Measurements from ENCODE around the gene TWIST1. TPM values are rescaled to one million over a fixed set of nuclear protein-coding genes. Genes with fewer than 3 reads are reported as not detected.

Gene TWIST1
- total RNA-seq, 1 donor from 2014 or later: not detected

GRCh38 chr7:19121977-19122588 lies 4.6 kb upstream of the TWIST1 start:
- Mint-ChIP-seq H3K4me3 (no peak overlapping the region), H3K9me3 (no peaks in the 10 kb centered on the region), H3K27me3 (peaks cover 41% of the 10 kb centered on the region), H3K27ac (no peak overlapping the region), H3K36me3 (ENCODE audit: low read depth) (no peaks in the 10 kb centered on the region), H3K4me1 (peaks cover 8% of the 10 kb centered on the region)
- ATAC-seq (ENCODE audit: low read depth): no peak
- CTCF ChIA-PET: no interaction called here
- POLR2A ChIA-PET: no interaction called here
- intact Hi-C loops (cut with micrococcal nuclease): no loop called here
- TF ChIP-seq, protein P1, sequence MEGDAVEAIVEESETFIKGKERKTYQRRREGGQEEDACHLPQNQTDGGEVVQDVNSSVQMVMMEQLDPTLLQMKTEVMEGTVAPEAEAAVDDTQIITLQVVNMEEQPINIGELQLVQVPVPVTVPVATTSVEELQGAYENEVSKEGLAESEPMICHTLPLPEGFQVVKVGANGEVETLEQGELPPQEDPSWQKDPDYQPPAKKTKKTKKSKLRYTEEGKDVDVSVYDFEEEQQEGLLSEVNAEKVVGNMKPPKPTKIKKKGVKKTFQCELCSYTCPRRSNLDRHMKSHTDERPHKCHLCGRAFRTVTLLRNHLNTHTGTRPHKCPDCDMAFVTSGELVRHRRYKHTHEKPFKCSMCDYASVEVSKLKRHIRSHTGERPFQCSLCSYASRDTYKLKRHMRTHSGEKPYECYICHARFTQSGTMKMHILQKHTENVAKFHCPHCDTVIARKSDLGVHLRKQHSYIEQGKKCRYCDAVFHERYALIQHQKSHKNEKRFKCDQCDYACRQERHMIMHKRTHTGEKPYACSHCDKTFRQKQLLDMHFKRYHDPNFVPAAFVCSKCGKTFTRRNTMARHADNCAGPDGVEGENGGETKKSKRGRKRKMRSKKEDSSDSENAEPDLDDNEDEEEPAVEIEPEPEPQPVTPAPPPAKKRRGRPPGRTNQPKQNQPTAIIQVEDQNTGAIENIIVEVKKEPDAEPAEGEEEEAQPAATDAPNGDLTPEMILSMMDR (IDR thresholded peaks at IDR 0.05): no peak
- DNase-seq: no peak

DNA sequence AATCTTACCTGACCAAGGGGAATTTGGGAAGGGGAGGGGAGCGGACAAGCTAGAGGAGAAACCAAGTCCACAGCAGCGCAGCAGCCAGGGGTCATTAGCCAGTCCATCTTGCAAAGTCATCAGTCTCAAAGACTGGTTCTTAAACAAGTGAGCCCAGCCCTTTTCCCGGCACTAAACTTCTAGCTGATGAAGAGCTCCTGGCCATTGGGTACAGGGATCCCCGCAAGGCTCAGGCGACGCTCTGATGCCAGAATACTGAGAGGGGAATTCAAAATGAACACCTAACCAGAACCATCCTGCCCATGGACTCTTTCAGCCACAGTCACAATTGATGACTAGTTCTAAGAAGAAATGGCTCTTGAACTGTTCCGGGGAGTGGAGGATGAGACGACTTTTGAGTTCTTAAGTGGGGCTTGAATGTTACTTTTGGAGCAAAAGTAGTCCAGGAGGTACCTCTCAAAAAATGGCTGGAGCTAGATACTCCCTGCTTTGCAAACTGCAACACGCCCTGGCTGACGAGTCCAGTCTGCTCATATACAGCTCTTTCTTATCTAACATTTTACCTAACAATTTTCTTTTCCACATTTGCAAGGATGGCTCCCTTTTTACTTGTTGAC lies 2.5 kb upstream of the TWIST1 start:
- TF ChIP-seq, protein P1 (IDR thresholded peaks at IDR 0.05): no peak
- ChIA-PET CTCF (no interaction called here), POLR2A (no interaction called here)
- H3K36me3 Mint-ChIP-seq (ENCODE audit: low read depth): no peaks in the 10 kb centered on the region
- no peak overlapping the region for H3K4me3 Mint-ChIP-seq
- H3K27me3 Mint-ChIP-seq: peaks cover 46% of the 10 kb centered on the region
- intact Hi-C loops (cut with micrococcal nuclease): loop anchor here (5.0 to 10.0 kb wide), 2 partner anchors 545 to 1667 kb away; partner anchors contain the start of gene SP8
- DNase-seq: no peak
- no peak overlapping the region for H3K27ac Mint-ChIP-seq
- H3K4me1 Mint-ChIP-seq: peaks cover 15% of the 10 kb centered on the region
- H3K9me3 Mint-ChIP-seq: no peaks in the 10 kb centered on the region
- ATAC-seq (ENCODE audit: low read depth): no peak

DNA sequence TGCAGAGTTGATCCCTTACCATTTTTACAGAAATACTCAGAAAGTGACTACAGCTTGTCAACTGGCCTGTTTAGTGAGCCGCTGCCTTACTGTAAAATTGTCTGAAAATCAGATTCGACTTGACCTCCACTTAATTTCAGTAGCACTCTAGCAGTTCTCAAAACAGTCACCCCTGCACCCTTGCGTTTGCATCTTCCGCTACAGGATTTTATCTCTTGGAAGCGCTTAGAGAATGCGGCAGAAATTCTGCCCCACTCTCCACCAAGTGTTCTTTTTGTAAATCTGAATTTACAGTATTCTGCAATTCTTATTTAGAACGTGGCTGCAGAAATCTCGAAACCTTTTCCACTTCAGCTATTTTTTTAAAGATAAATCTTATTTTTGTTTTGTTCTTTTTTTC lies 1.9 kb upstream of the TWIST1 start:
- TF ChIP-seq, protein P1 (IDR thresholded peaks at IDR 0.05): no peak
- Mint-ChIP-seq H3K36me3 (ENCODE audit: low read depth) (no peaks in the 10 kb centered on the region), H3K4me1 (peaks cover 15% of the 10 kb centered on the region), H3K4me3 (no peak overlapping the region), H3K9me3 (no peaks in the 10 kb centered on the region), H3K27ac (no peak overlapping the region), H3K27me3 (peaks cover 48% of the 10 kb centered on the region)
- intact Hi-C loops (cut with micrococcal nuclease): loop anchor here (5.0 to 10.0 kb wide), 2 partner anchors 545 to 1668 kb away; partner anchors contain the start of gene SP8
- no peak for DNase-seq
- CTCF ChIA-PET: no interaction called here
- ATAC-seq (ENCODE audit: low read depth): no peak
- POLR2A ChIA-PET: no interaction called here

DNA sequence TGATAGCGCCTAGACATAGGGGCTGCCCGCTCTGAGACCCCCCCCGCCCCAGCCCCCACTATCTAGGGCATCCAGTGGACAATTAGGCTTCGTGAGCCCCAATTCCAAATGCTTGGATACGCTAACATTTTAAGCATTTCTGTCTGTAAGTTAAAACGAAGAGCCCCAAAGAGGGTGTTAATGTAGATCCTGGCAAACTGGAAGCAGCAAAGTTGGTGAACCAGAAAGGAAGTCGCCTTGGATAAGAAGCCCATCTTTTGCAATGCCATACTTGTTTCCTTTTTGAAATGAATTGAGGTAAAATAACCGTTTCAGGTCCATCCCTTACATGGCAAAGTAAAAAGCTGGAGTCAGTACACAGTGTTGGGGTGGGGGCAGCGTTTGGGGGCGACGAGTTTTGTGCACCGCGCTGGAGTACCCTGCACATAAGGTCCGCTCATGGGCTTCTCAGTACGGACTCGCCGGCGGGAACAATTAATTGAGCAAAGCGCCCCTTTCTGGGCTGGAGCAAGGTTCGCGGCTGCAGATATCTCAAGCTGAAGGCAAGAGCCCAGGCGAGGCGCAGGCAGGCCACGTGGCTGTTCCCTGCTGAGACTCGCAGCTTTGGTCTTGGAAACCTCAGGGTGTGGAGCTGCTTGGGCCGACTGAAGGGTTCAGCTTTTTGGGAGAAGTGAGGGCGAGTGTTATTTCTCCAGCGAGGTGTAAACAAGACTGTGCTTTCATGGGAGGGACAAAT lies 1.4 kb upstream of the TWIST1 start:
- ChIA-PET POLR2A (no interaction called here), CTCF (no interaction called here)
- Mint-ChIP-seq H3K27me3 (peaks cover 47% of the 10 kb centered on the region), H3K4me3 (peak overlapping the region; percentile 28), H3K9me3 (no peaks in the 10 kb centered on the region), H3K36me3 (ENCODE audit: low read depth) (no peaks in the 10 kb centered on the region), H3K27ac (no peak overlapping the region), H3K4me1 (peaks cover 15% of the 10 kb centered on the region)
- ATAC-seq (ENCODE audit: low read depth): no peak
- intact Hi-C loops (cut with micrococcal nuclease): loop anchor here (5.0 to 10.0 kb wide), 2 partner anchors 546 to 1668 kb away; partner anchors contain the start of gene SP8
- TF ChIP-seq, protein P1 (IDR thresholded peaks at IDR 0.05): no peak
- no peak for DNase-seq
